Progenitor cell of endocrine pancreas (in vitro differentiated cells): Measurements from ENCODE around the gene ENO2. TPM values are rescaled to one million over a fixed set of nuclear protein-coding genes. Genes with fewer than 3 reads are reported as not detected.
"Not testable (repeated sequence)": the region's sequence is repeated elsewhere in the genome, so short reads cannot be mapped to it uniquely, and the experiment has no call there.

Source experiments
- DNase-seq: peaks from one replicate; pipeline ENCODE4 v3.0.0; 2021; ENCODE audit warnings: low spot score; ENCODE audit not compliant: unreplicated experiment
- H3K27ac Mint-ChIP-seq: 2 replicates; pipeline ENCODE4 v1.8.0; 2021; ENCODE audit warnings: mild to moderate bottlenecking, moderate library complexity, mixed read lengths
- H3K27me3 Mint-ChIP-seq: 2 replicates; pipeline ENCODE4 v1.8.0; 2021; ENCODE audit warnings: mixed read lengths
- H3K36me3 Mint-ChIP-seq: 2 replicates; pipeline ENCODE4 v1.8.0; 2022; ENCODE audit warnings: mixed read lengths; ENCODE audit not compliant: insufficient read depth
- H3K4me1 Mint-ChIP-seq: 2 replicates; pipeline ENCODE4 v1.8.0; 2021; ENCODE audit warnings: low read depth, mixed read lengths
- H3K4me3 Mint-ChIP-seq: 2 replicates; pipeline ENCODE4 v1.8.0; 2021; ENCODE audit warnings: low read depth, mild to moderate bottlenecking, moderate library complexity, mixed read lengths
- H3K9me3 Mint-ChIP-seq: 2 replicates; pipeline ENCODE4 v1.8.0; 2021; ENCODE audit warnings: low read depth, mixed read lengths
- CTCF ChIP-seq: fragments of 200-600 bp; sonication (generic); IDR thresholded peaks from one replicate; pipeline ENCODE4 v1.5.0; 2021; ENCODE audit warnings: antibody characterized with exemption, mild to moderate bottlenecking; ENCODE audit not compliant: unreplicated experiment
- total RNA-seq: library from RNA; stranded (reverse); gene quantifications from 2 replicates; pipeline ENCODE4 v1.2.1, GENCODE V29; 2021

ENO2 gene
- total RNA-seq, 1 donor from 2014 or later: 77.9 TPM

GRCh38 chr12:6899837-6900519 lies 14.4 kb upstream of the ENO2 start:
- no peak overlapping the region for H3K4me3 Mint-ChIP-seq
- H3K36me3 Mint-ChIP-seq: no peaks in the 10 kb centered on the region
- DNase-seq: no peak
- H3K4me1 Mint-ChIP-seq: peaks cover 9% of the 10 kb centered on the region
- no peak for TF ChIP-seq CTCF
- H3K27me3 Mint-ChIP-seq: no peaks in the 10 kb centered on the region
- H3K9me3 Mint-ChIP-seq: no peaks in the 10 kb centered on the region
- no peak overlapping the region for H3K27ac Mint-ChIP-seq

- Mint-ChIP-seq H3K27ac (peak overlapping the region; percentile 25), H3K36me3 (no peaks in the 10 kb centered on the region), H3K9me3 (no peaks in the 10 kb centered on the region), H3K27me3 (no peaks in the 10 kb centered on the region), H3K4me1 (peaks cover 9% of the 10 kb centered on the region), H3K4me3 (no peak overlapping the region)
- no peak for TF ChIP-seq CTCF
- no peak for DNase-seq
Measured at GRCh38 chr12:6902448-6902847, 11.9 kb upstream of the ENO2 start.

- no peaks in the 10 kb centered on the region for H3K9me3 Mint-ChIP-seq
- TF ChIP-seq CTCF: no peak
- H3K36me3 Mint-ChIP-seq: no peaks in the 10 kb centered on the region
- H3K4me1 Mint-ChIP-seq: peaks cover 9% of the 10 kb centered on the region
- no peaks in the 10 kb centered on the region for H3K27me3 Mint-ChIP-seq
- no peak overlapping the region for H3K4me3 Mint-ChIP-seq
- DNase-seq: no peak
- H3K27ac Mint-ChIP-seq: no peak overlapping the region
Measured at GRCh38 chr12:6903722-6904121, 10.7 kb upstream of the ENO2 start.

- no peaks in the 10 kb centered on the region for H3K36me3 Mint-ChIP-seq
- H3K27me3 Mint-ChIP-seq: no peaks in the 10 kb centered on the region
- no peaks in the 10 kb centered on the region for H3K9me3 Mint-ChIP-seq
- peaks cover 9% of the 10 kb centered on the region for H3K4me1 Mint-ChIP-seq
- H3K4me3 Mint-ChIP-seq: no peak within 1 kb of the TSS
- no peak within 1 kb of the TSS for H3K27ac Mint-ChIP-seq
- peak; percentile 100 for DNase-seq
- TF ChIP-seq CTCF: no peak
Measured at GRCh38 chr12:6904280-6905276, 9.8 kb upstream of the ENO2 start, which contains the start of gene LRRC23. Gene LRRC23 (plus strand): TSS chr12:6904822. CDS start chr12:6905634, 812 bp downstream.

- no peak for TF ChIP-seq CTCF
- no peaks in the 10 kb centered on the region for H3K36me3 Mint-ChIP-seq
- DNase-seq: no peak
- H3K27ac Mint-ChIP-seq: no peak overlapping the region
- H3K27me3 Mint-ChIP-seq: no peaks in the 10 kb centered on the region
- H3K4me1 Mint-ChIP-seq: peaks cover 9% of the 10 kb centered on the region
- no peak overlapping the region for H3K4me3 Mint-ChIP-seq
- H3K9me3 Mint-ChIP-seq: no peaks in the 10 kb centered on the region
Measured at GRCh38 chr12:6905414-6906040, 8.9 kb upstream of the ENO2 start.

GRCh38 chr12:6908141-6908540 lies 6.2 kb upstream of the ENO2 start:
- DNase-seq, H3K4me3 Mint-ChIP-seq, H3K9me3 Mint-ChIP-seq, H3K27ac Mint-ChIP-seq, H3K36me3 Mint-ChIP-seq, H3K4me1 Mint-ChIP-seq: not testable (repeated sequence)
- peaks cover 14% of the 10 kb centered on the region for H3K27me3 Mint-ChIP-seq
